Measurements from ENCODE around the gene NCK2.

DNA sequence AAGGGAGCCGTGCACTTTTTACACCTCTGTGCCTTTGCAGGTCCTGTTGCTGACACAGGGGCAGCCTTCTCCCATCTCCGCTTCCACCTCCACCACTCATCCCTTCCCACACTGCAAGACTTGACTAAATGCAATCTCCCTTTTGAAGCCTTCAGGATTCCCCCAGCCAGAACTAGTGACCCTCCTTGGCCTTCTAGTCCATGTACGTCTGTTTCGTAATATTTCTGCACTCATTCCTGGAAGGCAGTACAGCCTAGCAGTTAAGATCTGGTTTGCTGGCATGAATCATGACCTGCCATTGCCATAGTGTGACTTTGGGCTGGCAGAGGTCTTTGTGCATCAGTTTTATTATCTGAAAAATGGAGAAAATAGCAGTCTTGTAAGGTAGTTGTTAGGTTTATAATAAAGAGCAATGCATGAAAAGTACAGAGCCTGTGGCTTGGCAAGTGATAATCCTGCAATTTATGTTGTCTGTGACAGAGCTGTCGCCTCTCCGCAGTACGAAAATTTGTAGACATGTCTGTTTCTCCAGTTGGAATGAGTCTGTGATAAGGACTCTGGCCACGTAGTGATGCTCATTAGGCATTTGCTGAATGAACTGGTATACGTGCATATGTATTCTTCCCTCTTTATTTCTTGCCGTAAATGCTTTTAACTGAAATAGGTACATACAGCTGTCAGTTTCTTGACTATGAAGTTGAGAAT lies 36.7 kb downstream of the NCK2 start:
- TF ChIP-seq ZNF589 (CRISPR knock-in tag; IDR thresholded peaks at IDR 0.05; ENCODE audit: low read depth): no peak
- no peak for TF ChIP-seq POLR2AphosphoS5 (IDR thresholded peaks at IDR 0.05; ENCODE audit: control insufficient read depth, insufficient read depth, low read depth, low read length)

All from K562 (cell line).